HG03378 (cell line): Measurements from ENCODE around the gene ANKRD28.

Experiments used
- ATAC-seq: cut with Tn5 transposase; IDR thresholded peaks from one replicate; pipeline ENCODE4 v1.9.1; 2021; ENCODE audit warnings: mild to moderate bottlenecking, moderate library complexity; ENCODE audit not compliant: unreplicated experiment

Gene ANKRD28

DNA sequence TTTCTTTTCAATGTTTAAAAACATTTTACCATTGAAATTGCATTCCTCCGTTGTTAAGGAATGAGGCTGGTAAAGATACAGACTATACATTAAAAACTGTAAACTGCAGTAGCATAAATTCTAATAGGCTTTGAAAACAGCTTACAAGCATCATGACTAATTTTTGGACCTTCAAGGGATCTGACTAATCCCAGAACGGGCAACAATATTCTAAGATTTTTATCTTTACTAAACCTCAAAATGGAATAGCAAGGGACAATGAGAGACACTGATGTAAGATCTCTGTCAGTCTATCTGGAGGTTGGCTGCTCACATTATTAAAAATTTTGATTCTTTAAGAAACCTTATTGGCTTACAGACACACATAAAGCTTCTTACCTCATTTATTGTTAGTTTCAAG, 121.5 kb downstream of the ANKRD28 start:
- ATAC-seq = no peak

DNA sequence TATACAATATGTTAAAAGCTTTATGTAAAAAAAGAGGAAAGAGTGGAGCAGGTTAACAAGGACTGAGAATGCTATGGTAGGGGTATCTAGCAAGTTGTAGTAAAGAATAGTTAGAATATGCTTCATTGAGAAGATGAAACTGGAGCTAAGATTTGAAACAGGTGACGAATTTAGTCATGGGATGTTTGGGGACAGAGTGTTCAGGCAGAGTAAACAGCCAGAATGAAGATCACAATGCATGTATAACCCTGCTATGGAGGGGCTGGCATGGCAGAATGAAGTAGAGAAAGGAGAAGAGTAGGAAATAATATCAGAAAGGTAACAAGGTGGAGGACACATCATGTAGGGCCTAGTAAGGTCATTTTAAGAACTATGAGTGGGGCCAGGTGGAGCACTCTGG, 124.2 kb downstream of the ANKRD28 start:
- ATAC-seq = no peak

DNA sequence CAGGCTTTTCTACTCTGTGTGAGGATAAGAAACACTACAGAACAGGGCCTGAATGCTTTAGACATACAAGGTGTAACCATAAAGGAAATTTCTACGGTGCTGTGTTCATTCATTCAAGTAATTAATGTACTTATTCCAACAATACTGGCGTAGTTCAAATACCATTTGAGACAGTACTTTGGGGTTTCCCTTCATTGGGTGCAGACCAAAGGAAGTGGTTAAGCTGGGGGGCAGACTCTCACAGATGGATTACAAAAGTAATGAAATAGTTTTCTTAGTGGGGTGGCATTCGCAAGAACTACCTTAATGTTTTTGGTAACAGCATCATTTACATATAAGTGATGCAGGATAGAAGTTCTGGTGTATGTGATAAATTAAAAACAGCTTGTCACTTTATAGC, 130.3 kb downstream of the ANKRD28 start:
- no peak for ATAC-seq

DNA sequence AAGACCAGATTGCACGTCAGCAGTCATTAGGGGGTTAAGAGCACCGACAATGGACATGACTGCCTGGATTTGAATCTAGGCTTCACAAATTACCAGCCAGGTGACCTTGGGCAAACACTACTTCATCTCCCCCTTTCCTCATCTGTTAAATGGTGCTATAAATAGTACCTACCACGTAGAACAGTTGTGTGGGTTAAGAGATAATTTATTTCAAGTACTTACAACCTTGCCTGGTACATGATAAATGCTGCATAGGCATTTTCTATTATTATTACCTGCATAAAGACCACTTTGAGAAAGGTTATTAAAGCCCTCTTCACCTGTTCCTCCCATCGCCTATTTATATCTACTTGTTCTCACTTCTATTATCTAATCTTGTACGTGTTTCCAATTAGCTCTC, 131.5 kb downstream of the ANKRD28 start:
- no peak for ATAC-seq

DNA sequence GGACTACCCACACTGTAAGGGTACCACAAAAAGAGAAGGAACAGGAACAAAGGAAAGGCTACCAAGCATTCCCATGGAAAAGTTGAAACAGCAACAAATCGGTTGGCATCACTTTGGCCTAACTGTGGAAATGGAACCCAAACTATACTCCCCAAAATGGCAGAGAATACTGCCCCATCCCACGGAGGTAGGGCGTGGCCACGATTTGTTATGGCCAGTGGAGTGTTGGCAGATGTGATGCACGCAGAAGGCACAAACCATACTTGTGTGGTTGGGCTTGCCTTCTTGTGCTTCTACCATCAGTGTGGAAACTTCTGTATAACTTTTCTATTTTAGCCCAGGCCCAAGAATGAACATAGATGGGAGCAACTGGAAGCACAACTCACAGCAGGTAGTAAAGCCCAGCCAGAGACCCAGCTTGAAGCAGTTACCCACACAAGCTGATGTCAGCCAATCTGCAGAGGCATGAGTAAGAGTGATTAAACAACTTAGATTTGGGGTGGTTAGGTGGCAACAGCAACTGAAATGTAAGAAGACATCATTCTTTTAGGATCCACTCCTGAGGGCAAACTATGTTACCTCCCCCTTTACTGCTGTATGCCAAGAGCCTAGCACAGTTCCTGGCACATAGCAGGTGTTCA, 132.1 kb downstream of the ANKRD28 start:
- ATAC-seq = no peak

DNA sequence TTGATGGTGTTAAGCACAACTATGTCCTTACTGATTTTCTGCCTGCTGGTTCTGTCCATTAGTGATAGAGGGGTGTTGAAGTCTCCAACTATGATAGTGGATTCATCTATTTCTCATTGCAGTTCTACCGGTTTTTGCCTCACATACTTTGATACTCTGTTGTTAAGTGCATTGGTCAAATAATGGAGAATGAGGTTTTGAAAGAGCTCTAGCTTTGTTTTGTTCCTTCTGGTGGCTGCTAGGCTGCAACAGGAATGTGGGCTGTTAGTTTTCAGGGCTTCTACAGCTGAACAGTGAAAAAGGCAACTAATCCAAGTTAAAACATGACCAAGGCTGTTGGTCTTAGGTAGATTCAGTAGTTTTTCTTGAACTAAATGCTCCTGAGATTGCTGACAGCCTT, 133.6 kb downstream of the ANKRD28 start:
- no peak for ATAC-seq

DNA sequence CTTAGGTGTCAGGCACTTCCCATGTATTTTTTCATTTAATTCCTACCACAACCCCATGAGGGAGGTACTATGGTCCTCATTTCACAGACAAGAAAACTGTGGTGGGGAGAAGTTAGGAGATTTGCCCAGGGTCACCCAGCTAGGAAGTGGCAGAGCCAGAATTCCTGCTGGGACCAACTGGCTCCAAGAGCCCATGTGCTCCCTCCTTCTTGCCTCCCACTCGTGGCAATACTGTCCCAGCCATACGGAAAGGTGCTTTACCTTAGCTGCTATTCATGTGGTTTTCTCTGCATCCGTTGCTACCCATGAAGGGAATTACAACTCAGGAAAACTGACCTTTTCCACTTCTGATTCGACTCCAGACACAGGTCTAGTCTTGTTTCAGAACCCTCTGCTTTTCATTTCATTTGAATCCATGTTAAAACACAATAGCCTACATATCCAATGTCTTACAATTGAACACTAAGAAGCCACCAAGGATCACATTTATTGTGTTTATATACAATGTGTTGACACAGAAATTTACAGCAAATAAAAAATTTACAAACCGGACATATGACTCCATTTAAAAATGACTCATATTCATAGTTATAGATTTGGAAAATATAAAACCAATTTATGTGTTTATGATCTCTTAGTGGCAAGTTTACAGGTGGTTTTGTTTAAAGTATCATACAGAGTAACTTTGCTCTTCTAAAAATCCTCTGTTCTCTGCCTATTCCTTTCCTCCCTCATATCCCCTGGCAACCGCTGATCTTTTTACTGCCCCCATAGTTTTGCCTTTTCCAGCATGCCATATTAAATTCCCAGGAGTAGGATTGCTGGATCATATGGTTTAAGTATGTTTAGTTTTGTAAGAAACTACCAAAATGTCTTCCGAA, 137.5 kb downstream of the ANKRD28 start:
- ATAC-seq = no peak

DNA sequence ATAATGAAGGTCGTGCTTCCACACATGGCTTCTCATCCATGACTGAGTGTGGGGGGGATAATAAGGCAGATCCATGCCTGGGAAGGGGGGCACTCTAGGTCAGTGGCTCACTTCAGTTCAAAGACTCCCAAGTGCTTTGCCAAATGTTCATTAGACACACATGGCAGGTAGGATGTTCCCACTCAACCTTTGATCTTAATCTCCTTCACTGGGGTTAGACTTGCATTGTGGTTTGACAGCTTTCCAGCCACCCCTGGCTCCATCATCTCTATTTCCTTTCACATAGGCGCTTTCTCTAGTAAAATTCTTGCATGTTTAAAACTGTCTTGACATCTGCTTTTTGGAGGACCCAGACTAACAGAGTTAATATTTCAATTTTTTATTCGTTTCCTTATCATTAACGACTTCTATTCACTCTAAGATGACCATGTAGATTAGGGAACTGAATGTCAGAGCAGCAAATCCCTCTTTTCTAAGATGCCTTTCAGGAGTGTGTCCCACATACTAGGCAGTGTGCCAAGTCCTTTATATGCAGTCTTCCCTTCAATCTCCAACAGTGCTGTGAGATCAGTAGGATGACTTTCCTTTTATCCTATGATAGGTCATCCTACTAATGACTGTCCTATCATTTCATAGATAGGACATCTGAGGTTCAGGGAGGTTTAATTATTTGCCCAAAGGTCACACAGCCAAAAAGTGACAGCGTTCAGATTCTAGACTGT, 138.4 kb downstream of the ANKRD28 start:
- no peak for ATAC-seq

DNA sequence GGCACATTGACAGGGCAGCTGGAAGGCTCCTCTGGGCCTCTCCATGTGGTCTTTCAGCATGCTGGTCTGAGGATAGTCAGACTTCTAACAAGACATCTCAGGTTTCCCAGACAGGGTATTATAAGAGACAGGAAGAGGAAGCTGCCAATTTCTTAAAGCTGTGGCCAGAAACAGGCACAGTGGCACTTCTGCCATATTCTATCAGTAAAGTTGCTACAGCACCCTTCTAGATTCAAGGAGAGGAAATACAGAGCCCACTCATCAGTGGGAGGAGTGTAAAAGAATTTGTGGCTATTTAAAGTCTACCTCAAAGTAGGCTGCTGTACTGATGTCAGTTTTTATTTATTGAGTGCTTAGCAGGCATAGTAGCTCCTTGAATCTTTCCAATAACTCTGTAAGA, 140.8 kb downstream of the ANKRD28 start:
- no peak for ATAC-seq

DNA sequence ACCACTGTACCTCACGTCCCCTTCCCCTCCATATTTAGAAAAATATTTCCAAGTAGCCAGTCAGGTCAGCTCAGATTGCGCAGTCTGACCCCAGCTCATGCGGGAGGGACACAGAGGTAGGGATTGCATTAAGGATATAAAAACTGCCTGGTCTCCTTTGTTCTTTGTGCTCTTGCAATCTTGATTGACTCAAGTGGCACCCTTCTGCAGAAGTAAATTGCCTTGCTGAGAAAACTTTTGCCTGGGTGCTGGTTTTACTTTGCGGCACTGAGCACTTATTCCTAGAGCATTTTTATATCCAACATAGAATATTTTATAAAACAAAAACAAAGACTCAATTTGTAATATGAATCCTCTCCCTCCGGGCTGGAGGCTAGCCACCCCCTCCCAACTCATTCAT, 141.4 kb downstream of the ANKRD28 start:
- ATAC-seq = no peak

DNA sequence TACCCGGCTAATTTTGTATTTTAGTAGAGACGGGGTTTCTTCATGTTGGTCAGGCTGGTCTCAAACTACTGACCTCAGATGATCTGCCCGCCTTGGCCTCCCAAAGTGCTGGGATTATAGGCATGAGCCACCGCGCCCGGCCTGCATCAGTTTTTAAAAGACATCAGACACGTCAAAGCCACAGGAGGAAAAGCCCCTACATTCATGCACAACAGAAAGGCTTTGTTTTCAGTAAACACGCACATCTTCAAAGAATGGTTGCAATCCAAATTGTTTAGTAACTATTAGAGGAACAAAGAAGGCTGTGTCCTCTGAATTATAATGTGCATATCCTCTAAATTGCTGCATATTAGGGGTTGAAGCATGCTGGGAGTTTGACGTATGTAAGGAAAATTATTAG, 142.9 kb downstream of the ANKRD28 start:
- ATAC-seq = no peak

DNA sequence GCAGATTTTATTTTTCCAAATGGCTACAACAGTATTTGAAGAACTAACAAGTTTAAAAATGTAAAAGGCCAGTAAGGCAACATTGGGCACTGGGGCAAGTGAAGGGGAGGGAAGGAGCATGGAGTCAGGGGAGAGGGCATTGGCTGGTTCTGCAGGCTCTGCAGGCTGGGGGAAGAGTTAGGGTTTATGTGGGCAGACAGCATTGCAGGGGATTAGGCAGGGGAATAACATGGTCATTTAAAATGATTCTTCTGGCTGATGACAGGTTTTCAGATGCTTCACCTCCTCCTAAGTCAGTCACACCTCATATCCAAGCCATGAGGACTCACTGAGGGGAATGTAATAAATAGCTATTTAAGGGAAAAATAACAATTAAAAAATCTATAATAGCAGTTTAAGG, 143.7 kb downstream of the ANKRD28 start:
- no peak for ATAC-seq

DNA sequence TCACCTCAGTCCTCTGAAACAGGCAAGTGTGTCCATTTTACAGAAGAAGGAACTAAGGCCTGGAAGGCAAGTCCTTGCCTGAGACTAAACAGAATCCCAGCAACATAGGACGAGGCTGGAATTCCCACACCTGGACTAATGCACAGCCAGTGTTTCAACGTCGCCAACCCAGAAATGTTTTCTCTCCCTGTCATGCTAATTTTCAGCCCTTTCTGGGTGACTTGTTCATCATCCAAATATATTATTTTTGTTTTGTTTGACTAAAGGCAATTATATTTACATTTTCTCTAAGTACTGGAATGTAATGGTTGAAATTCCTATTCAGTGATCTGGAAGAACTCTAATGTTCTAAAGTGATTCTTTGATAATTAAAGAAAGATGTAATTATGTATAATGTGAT, 144.5 kb downstream of the ANKRD28 start:
- ATAC-seq = no peak

DNA sequence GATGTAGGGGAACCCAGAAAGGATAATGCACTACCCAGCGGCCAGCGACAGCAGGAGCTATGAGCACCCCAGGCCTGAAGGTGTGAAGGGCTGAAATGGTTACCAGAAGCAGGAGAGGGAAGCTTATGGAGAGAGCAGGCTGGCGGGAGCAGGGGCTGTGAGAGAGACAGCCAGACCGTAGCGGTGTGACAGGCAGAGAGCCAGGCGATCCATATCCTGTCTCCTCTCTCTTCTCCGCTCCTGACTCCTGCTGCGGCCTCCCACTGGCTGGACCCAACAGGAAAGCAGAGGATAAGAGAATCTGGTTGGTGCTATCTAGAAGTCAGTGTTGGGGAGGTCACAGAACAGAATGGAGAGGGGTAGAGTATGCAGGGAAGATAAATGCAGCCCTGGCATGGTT, 146.4 kb downstream of the ANKRD28 start:
- no peak for ATAC-seq

DNA sequence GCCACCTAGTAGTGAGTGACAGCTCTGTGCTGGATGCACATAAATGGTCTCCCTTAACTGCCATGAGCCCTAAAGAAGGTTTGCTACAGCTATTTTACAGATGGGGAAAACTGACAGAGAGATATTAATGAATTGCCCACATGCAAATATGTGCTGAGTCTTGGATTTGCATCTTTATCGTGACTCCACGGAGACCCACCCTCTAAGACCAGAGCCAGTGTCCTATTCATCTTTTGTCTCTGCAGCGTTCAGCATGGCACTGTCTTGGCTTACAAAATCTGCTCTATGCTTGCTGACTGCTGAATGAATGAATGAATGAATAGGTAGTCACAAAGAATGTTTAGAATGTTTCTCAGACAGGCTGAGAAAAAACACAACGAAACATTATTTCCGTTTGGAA, 147.9 kb downstream of the ANKRD28 start:
- no peak for ATAC-seq

DNA sequence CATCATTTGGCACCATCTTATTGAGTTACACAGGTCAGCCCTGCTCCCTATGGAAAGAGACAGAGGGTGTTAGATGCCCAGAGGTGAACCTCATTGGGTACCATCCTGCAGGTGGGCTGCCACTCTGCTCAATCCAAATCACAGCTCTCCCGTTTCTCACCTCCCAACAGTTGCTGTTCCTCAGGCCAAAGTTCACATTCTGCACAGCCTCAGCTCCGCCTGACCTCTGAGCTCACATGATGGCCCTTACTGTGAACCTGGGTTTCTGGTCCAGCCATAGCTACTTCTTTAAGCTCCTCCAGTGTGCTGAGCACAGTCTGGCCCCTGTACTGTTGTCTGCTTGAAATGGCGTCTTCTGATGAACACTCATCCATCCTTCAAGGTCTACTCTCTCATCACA, 148.4 kb downstream of the ANKRD28 start:
- ATAC-seq = no peak

DNA sequence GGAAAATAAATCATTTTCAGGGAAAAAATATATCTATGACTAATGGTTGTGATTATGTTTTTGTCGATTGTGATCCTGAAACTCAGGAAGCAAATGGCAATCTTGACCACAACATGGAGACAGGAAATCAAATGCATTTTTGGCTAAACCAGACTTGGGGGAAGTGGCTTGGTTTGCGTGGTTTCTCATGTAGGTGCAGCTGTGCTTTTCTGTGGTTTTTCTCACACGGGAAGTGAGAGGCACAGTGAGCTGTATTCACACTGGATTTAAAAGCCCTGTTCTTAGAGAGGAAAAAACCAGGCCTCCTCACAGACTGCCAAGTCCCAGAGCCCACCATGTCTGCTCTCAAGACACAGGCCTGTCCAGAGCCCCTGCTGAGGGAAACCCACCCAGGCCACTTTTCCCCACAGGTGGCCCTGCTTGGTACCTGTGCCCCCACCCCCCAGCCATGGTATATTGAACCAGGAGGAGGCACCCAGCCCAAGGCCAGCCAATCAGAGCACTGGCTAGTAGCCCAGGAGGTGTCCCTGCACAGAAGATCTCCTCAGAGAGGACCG, 150.1 kb downstream of the ANKRD28 start:
- peak; percentile 91 for ATAC-seq

DNA sequence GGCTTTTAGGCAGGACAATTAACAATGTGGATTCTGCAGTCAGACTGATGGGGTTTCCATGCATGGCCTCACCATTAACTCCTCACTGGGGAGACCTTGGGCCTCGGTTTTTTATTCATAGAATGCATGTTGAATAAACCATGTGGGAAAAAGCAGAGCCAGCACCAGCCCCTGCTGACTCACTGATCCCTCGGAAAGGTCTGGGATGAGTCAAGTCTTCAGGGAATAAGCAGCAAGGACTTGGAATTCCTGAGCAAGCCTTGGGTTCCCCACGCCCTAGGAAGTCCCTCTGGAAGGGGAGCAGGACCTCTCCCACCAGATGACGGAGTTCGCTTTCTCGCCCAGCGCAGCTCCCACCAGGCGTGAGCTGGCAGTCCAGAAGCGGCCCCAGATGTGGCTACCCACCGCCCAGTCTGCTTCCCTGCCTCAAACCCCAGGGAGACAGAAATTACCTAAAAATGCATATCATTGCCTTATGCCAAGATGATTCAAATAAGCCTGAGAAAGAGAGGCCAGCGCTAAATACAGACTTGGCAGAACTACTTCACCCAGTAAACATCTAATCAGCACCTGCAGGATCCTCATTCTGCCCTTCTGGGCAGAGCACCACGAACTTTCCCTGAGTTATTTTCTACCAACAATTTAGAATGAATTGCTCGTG, 150.8 kb downstream of the ANKRD28 start:
- peak; percentile 15 for ATAC-seq

DNA sequence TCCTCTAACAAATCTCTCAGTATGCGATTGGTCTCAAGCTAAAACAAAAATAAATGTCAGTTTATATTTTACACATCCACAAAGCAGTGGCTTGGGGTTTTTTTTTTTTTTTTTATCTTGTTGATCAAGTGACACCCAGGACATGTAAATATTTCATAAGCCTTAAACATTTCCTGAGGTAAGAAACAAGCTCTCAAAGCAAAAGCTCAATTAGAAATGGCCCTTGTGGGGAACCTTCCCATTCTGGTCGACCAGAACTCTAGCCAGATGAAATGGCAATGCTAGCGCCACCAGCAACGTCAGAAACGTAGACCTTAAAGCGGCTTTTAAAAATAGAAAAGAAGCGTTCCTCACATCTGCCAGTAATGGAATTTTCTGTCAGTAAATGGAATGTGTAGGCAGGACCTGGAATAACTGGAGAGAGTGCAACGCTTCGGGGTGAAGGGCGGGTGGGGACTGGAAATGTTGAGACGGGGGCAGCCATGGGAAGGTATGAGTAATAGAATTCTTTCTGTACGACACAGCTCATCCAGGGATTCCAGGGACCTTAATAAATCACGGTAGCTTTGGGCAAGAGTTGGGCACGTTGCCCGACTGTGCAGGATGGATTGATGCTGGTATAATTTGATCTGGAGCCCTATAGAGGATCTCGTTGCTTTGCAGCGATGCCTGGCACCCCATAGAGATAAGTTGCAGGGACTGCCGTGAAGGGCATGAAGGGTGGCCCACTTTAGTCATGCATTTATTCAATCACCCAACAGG, 151.9 kb downstream of the ANKRD28 start:
- no peak for ATAC-seq

DNA sequence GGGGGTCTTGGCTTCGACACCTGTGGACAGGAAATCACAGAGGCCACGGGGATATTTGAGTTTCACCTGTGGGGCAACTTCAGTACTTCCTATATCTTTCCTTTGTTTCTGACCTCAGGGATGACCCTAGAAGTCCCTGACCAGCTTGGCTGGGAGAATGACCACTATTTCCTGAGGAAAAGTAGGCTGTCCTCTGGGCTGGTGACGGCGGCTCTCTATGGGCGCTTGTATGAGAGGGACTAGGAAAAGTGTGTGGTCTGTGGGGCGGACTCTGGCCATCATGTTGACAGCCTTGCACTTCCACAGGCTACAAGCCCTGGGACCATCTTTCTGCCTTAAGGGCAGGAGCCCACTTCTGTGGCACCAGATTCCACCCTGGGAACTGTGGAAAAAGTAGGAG, 152.5 kb downstream of the ANKRD28 start:
- ATAC-seq = no peak
